ENCODE results near the gene TAPBP.
A peak's percentile ranks its signal among the peaks of the same experiment; 100 is the strongest.
"Not testable (repeated sequence)": the region's sequence is repeated elsewhere in the genome, so short reads cannot be mapped to it uniquely, and the experiment has no call there.

The TAPBP gene

DNA sequence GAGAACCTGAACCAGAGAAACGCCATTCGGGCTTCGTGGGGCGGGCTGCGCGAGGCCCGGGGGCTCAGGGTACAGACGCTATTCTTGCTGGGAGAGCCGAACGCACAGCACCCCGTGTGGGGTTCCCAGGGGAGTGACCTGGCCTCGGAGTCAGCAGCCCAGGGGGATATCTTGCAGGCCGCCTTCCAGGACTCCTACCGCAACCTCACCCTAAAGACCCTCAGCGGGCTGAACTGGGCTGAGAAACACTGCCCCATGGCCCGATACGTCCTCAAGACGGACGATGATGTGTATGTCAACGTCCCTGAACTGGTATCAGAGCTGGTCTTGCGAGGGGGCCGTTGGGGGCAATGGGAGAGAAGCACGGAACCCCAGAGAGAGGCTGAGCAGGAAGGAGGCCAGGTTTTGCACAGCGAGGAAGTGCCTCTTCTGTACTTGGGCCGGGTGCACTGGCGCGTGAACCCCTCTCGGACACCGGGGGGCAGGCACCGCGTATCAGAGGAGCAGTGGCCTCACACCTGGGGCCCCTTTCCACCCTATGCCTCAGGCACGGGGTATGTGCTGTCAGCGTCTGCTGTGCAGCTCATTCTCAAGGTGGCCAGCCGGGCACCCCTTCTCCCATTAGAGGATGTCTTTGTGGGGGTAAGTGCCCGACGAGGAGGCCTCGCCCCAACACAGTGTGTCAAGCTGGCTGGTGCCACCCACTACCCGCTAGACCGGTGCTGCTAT lies 36.1 kb downstream of the TAPBP start:
- peak overlapping the region; percentile 50 for H3K27ac ChIP-seq
- no peaks in the 10 kb centered on the region for H3K79me2 ChIP-seq
- TF ChIP-seq, protein P1, sequence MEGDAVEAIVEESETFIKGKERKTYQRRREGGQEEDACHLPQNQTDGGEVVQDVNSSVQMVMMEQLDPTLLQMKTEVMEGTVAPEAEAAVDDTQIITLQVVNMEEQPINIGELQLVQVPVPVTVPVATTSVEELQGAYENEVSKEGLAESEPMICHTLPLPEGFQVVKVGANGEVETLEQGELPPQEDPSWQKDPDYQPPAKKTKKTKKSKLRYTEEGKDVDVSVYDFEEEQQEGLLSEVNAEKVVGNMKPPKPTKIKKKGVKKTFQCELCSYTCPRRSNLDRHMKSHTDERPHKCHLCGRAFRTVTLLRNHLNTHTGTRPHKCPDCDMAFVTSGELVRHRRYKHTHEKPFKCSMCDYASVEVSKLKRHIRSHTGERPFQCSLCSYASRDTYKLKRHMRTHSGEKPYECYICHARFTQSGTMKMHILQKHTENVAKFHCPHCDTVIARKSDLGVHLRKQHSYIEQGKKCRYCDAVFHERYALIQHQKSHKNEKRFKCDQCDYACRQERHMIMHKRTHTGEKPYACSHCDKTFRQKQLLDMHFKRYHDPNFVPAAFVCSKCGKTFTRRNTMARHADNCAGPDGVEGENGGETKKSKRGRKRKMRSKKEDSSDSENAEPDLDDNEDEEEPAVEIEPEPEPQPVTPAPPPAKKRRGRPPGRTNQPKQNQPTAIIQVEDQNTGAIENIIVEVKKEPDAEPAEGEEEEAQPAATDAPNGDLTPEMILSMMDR (IDR thresholded peaks at IDR 0.05), result no peak
- peak overlapping the region; percentile 63 for H3K4me3 ChIP-seq (ENCODE audit: low read depth, low read length)
- H3K27me3 ChIP-seq (ENCODE audit: control insufficient read depth, insufficient read depth, low read length), result no peaks in the 10 kb centered on the region
- peak overlapping the region; percentile 78 for H3K4me2 ChIP-seq (ENCODE audit: low read length)
- no peaks in the 10 kb centered on the region for H3K36me3 ChIP-seq (ENCODE audit: control insufficient read depth, insufficient read depth, low read length)
- H3K4me1 ChIP-seq, result peaks cover 6% of the 10 kb centered on the region
- no peaks in the 10 kb centered on the region for H3K9me3 ChIP-seq (ENCODE audit: control insufficient read depth, low read length)
- no peak overlapping the region for H3K9ac ChIP-seq
- peak overlapping the region; percentile 72 for H2AFZ ChIP-seq

DNA sequence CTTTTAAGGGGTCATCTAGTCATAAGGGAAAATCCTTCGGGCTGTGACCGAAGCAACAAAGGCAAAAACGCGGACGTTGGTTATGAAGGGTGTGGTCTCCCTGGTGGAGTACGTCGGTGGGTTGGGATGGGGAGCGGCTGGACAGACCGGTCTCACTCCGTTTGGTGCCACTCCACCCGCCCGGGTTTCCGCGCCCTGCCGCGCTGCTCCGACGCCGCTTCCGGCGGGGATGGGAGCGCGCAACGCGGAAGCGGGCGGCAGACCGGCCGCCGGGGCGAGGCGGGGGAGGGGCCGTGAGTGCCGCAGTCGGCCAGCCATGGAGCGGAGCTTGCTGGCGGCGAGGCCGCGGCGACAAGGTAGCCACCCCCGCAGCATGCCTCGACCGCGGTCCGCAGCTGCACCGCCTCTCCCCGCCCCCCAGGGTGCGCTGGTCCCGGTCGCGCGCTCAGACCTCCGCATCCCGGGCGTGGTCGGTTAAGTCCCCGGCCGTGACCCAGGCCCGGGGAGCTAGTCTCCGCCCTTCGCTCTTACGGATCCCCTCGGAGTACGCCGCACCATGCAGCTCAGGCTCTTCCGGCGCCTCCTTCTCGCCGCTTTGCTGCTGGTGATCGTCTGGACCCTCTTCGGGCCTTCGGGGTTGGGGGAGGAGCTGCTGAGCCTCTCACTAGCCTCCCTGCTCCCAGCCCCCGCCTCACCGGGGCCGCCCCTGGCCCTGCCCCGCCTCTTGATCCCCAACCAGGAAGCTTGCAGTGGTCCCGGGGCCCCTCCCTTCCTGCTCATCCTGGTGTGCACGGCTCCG lies 36.8 kb downstream of the TAPBP start, which contains the start of gene B3GALT4:
B3GALT4 (plus strand) TSS at position 260 of the 799 bp plus-strand sequence; CDS start at position 557, 297 bp downstream.
- Histone ChIP-seq H3K4me2 (ENCODE audit: low read length) (peak within 1 kb of the TSS; percentile 78), H3K79me2 (no peaks in the 10 kb centered on the region), H3K27ac (peak within 1 kb of the TSS; percentile 50), H2AFZ (peak within 1 kb of the TSS; percentile 72), H3K4me3 (ENCODE audit: low read depth, low read length) (peak within 1 kb of the TSS; percentile 63), H3K4me1 (peaks cover 6% of the 10 kb centered on the region), H3K36me3 (ENCODE audit: control insufficient read depth, insufficient read depth, low read length) (no peaks in the 10 kb centered on the region), H3K9me3 (ENCODE audit: control insufficient read depth, low read length) (no peaks in the 10 kb centered on the region), H3K9ac (no peak within 1 kb of the TSS), H3K27me3 (ENCODE audit: control insufficient read depth, insufficient read depth, low read length) (no peaks in the 10 kb centered on the region)
- TF ChIP-seq, protein P1 (IDR thresholded peaks at IDR 0.05), result peak; percentile 42

DNA sequence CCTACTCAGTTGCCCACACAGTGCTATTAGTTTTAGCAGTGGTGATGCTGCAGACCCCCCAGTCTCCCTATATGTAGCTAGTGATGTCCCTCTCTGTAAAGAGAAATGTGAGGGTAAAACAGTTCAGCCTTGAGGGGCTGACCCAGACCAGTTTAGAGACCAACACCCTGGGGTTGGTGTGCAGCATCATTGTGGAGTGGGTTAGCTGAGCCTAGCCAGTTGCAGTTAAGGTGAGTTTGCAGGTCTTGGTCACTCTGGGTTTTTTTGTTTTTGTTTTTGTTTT lies 37.4 kb downstream of the TAPBP start:
- no peaks in the 10 kb centered on the region for H3K9me3 ChIP-seq (ENCODE audit: control insufficient read depth, low read length)
- TF ChIP-seq, protein P1 (IDR thresholded peaks at IDR 0.05), result no peak
- H3K9ac ChIP-seq, result no peak overlapping the region
- no peaks in the 10 kb centered on the region for H3K79me2 ChIP-seq
- H2AFZ ChIP-seq, result peak overlapping the region; percentile 72
- H3K27me3 ChIP-seq (ENCODE audit: control insufficient read depth, insufficient read depth, low read length), result no peaks in the 10 kb centered on the region
- peaks cover 6% of the 10 kb centered on the region for H3K4me1 ChIP-seq
- no peaks in the 10 kb centered on the region for H3K36me3 ChIP-seq (ENCODE audit: control insufficient read depth, insufficient read depth, low read length)
- peak overlapping the region; percentile 78 for H3K4me2 ChIP-seq (ENCODE audit: low read length)
- peak overlapping the region; percentile 63 for H3K4me3 ChIP-seq (ENCODE audit: low read depth, low read length)
- H3K27ac ChIP-seq, result peak overlapping the region; percentile 50

DNA sequence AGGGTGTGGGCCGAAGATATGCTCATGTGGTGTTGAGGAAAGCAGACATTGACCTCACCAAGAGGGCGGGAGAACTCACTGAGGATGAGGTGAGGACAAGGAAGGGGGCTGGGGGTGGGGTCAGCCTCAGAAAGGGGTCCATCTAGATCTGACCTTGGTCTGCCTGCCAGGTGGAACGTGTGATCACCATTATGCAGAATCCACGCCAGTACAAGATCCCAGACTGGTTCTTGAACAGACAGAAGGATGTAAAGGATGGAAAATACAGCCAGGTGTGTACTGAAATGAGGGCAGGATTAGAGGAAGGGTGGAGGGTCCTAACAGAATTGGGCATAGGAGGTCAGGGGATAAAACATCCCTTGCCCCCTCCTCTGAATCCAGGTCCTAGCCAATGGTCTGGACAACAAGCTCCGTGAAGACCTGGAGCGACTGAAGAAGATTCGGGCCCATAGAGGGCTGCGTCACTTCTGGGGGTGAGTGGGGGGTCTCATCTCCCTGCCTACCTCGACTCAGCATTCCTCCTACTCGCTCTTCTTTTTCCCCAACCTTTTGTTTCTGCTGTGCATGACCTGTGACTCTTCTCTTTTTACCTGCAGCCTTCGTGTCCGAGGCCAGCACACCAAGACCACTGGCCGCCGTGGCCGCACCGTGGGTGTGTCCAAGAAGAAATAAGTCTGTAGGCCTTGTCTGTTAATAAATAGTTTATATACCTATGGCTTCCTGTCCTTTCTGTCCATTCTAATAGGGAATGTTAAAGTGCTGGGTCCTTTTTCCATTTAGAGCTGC lies 37.9 kb downstream of the TAPBP start:
- H3K79me2 ChIP-seq; H3K4me1 ChIP-seq; H3K27me3 ChIP-seq (ENCODE audit: control insufficient read depth, insufficient read depth, low read length); H3K9me3 ChIP-seq (ENCODE audit: control insufficient read depth, low read length); H3K27ac ChIP-seq; H2AFZ ChIP-seq; H3K36me3 ChIP-seq (ENCODE audit: control insufficient read depth, insufficient read depth, low read length); H3K9ac ChIP-seq: not testable (repeated sequence)
- Histone ChIP-seq H3K4me3 (ENCODE audit: low read depth, low read length) (peak overlapping the region; percentile 63), H3K4me2 (ENCODE audit: low read length) (peak overlapping the region; percentile 78)

Data from parathyroid adenoma (tissue), 2 donors.